Sigmoid colon (tissue), 7 donors: ENCODE data around the gene SIM2. TPM values are rescaled to one million over a fixed set of nuclear protein-coding genes. Genes with fewer than 3 reads are reported as not detected.

Experiments used
- DNase-seq: peaks from one replicate; pipeline ENCODE4 v3.0.0-alpha.2; 2019
- H3K27ac ChIP-seq, 4 donors: fragments of 200-600 bp; sonication (generic); one replicate each; pipeline ENCODE4 v1.5.1; 2016 to 2019; ENCODE audit warnings: mild to moderate bottlenecking in 1 of 4
- H3K27me3 ChIP-seq, 3 donors: fragments of 200-600 bp; sonication (generic); one replicate each; pipeline ENCODE4 v1.5.1; 2019; ENCODE audit warnings: mild to moderate bottlenecking in 1 of 3
- H3K36me3 ChIP-seq, 4 donors: fragments of 200-600 bp; sonication (generic); one replicate each; pipeline ENCODE4 v1.5.1; 2016 to 2019
- H3K4me1 ChIP-seq, 4 donors: fragments of 200-600 bp; sonication (generic); one replicate each; pipeline ENCODE4 v1.5.1; 2017 to 2019
- H3K4me3 ChIP-seq, 4 donors: fragments of 200-600 bp; sonication (generic); one replicate each; pipeline ENCODE4 v1.5.1; 2017 to 2019; ENCODE audit warnings: mild to moderate bottlenecking in 2 of 4, moderate library complexity in 1 of 4
- H3K9me3 ChIP-seq, 4 donors: fragments of 200-600 bp in 3 of 4; sonication (generic) in 3 of 4; one replicate each; pipeline versions ENCODE4 v1.5.1 to v1.6.1; 2013 to 2019
- EP300 ChIP-seq, 4 donors: sonication (generic); formaldehyde crosslinking; IDR thresholded peaks; one replicate each; pipeline ENCODE4 v1.6.1; 2017; ENCODE audit warnings: antibody characterized with exemption in 4 of 4
- POLR2A ChIP-seq, 2 donors: fragments of 450-650 bp; IDR thresholded peaks; one replicate each; pipeline ENCODE4 v1.6.1; 2016; ENCODE audit warnings: antibody characterized with exemption in 2 of 2, mild to moderate bottlenecking in 2 of 2, moderate library complexity in 2 of 2
- POLR2AphosphoS5 ChIP-seq, 4 donors: sonication (generic); formaldehyde crosslinking; IDR thresholded peaks; one replicate each; pipeline ENCODE4 v1.6.1; 2017; ENCODE audit warnings: antibody characterized with exemption in 4 of 4
- WGBS, 2 donors: extraction: QIAGEN DNeasy Blood & Tissue Kit; methylation state at CpG; one replicate each; pipeline ENCODE4 v1.1.7; 2013; 5-methylcytosine and 5-hydroxymethylcytosine counted together
- intact Hi-C: fragments of 100-400 bp; cut with DNase I; formaldehyde crosslinking; loops from one replicate; pipeline ENCODE4 v1.15.1; 2023
- polyA plus RNA-seq, 3 donors: library from polyadenylated mRNA; stranded (reverse); fragments of 200-250 nt; gene quantifications; one replicate each; pipeline ENCODE4 v1.2.3, GENCODE V29; 2013
- total RNA-seq, 4 donors: library from RNA; depleted of rRNA; stranded (reverse); fragments of >200 nt; gene quantifications; one replicate each; pipeline ENCODE4 v1.1.0, GENCODE V29; 2016
- TF ChIP-seq, protein P1 (sequence below), 4 experiments: fragments of 450-650 bp in 3 of 4; fragments of 200-600 bp in 1 of 4; IDR thresholded peaks; one replicate each; pipeline ENCODE4 v1.5.1; 2016 to 2019; ENCODE audit warnings: antibody characterized with exemption in 4 of 4, mild to moderate bottlenecking in 3 of 4, moderate library complexity in 2 of 4
- donor health status: healthy with polysubstance abuse.
- donor health status: Bipolar disorder and iron deficiency.
- donor health status: healthy.

The SIM2 gene
- total and polyA plus RNA-seq, 7 donors = 0.01 to 0.60 TPM; not detected in 5

DNA sequence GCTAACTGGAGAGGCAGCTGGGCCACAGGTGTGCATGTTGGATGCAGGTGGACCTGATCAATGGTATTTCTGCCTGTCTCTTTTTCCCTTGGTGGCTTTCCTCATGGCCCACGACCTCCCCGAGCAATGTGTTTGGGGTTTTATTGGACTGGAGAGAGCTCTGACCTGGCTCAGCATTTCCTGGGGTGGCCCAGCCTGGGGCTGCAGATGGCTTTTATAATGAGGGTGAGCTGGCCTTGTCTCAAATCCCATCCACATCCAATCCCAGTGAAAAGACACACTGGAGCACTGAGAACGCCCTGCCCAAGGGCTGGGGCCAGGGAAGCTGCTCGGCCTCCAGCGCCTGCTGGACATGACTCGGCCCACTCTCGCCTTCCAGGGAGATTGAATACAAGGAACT lies 44.1 kb downstream of the SIM2 start:
- WGBS, 2 donors = 92 to 93% methylated on average over 7 of the region's 7 CpGs
- no peak for DNase-seq
- H3K9me3 ChIP-seq = no peaks in the 10 kb centered on the region
- H3K36me3 ChIP-seq = no peaks in the 10 kb centered on the region
- no peak overlapping the region for H3K4me3 ChIP-seq
- H3K27ac ChIP-seq = no peak overlapping the region
- H3K4me1 ChIP-seq = peaks cover 0 to 8% (median 4%) of the 10 kb centered on the region in 4 donors
- TF ChIP-seq POLR2AphosphoS5 (IDR thresholded peaks at IDR 0.05) = no peak
- no peak for TF ChIP-seq POLR2A (IDR thresholded peaks at IDR 0.05)
- TF ChIP-seq, protein P1, sequence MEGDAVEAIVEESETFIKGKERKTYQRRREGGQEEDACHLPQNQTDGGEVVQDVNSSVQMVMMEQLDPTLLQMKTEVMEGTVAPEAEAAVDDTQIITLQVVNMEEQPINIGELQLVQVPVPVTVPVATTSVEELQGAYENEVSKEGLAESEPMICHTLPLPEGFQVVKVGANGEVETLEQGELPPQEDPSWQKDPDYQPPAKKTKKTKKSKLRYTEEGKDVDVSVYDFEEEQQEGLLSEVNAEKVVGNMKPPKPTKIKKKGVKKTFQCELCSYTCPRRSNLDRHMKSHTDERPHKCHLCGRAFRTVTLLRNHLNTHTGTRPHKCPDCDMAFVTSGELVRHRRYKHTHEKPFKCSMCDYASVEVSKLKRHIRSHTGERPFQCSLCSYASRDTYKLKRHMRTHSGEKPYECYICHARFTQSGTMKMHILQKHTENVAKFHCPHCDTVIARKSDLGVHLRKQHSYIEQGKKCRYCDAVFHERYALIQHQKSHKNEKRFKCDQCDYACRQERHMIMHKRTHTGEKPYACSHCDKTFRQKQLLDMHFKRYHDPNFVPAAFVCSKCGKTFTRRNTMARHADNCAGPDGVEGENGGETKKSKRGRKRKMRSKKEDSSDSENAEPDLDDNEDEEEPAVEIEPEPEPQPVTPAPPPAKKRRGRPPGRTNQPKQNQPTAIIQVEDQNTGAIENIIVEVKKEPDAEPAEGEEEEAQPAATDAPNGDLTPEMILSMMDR (IDR thresholded peaks at IDR 0.05) = no peak
- TF ChIP-seq EP300 (IDR thresholded peaks at IDR 0.05) = no peak
- intact Hi-C loops = no loop called here
- peaks cover 7 to 47% (median 10%) of the 10 kb centered on the region in 3 donors for H3K27me3 ChIP-seq

DNA sequence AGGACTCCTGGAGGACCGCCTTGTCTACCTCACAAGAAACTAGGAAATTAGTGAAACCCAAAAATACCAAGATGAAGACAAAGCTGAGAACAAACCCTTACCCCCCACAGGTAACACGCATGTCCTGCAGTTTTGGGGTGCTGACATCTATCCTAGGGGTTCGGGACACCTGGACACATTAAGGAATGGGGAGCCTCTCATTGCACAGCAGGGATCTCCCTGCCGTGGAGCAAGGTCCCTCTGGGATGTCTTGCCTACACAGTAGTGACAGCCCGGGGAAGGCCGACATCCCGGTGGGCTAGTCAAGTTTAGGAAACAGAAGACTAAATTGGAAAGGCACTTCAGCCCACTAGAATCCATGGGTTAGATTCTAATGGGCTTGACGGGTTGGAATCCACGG lies 44.5 kb downstream of the SIM2 start:
- no peak overlapping the region for H3K4me3 ChIP-seq
- peaks cover 0 to 11% (median 6%) of the 10 kb centered on the region in 4 donors for H3K4me1 ChIP-seq
- H3K36me3 ChIP-seq = no peaks in the 10 kb centered on the region
- H3K27ac ChIP-seq = no peak overlapping the region
- DNase-seq = no peak
- TF ChIP-seq EP300 (IDR thresholded peaks at IDR 0.05) (no peak), POLR2A (IDR thresholded peaks at IDR 0.05) (no peak)
- peaks cover 9 to 49% (median 14%) of the 10 kb centered on the region in 3 donors for H3K27me3 ChIP-seq
- intact Hi-C loops = no loop called here
- 93 to 94% methylated on average over 9 of the region's 9 CpGs for WGBS, 2 donors
- H3K9me3 ChIP-seq = no peaks in the 10 kb centered on the region

DNA sequence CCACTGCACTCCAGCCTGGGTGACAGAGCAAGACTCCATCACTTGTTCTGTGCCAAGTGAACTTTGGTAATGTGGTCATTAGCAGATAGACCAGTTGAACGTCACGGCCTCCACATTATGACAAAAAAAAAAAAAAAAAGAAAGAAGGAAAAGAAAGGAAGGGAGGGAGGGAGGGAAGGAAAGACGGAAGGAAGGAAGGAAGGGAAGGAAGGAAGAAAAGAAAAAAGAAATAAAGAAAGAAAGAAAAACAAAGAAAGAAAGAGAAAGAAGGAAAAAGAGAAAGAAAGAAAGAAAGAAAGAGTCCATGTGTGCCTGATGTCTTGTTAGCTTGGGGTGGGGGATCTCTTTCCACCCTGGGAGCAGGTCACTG lies 45.3 kb downstream of the SIM2 start:
- H3K27ac ChIP-seq = no peak overlapping the region
- TF ChIP-seq, protein P1 (IDR thresholded peaks at IDR 0.05) = no peak
- no peak for TF ChIP-seq POLR2AphosphoS5 (IDR thresholded peaks at IDR 0.05)
- no peak for TF ChIP-seq EP300 (IDR thresholded peaks at IDR 0.05)
- TF ChIP-seq POLR2A (IDR thresholded peaks at IDR 0.05) = no peak
- DNase-seq = no peak
- no peak overlapping the region for H3K4me3 ChIP-seq
- peaks cover 12 to 50% (median 20%) of the 10 kb centered on the region in 3 donors for H3K27me3 ChIP-seq
- H3K9me3 ChIP-seq = no peaks in the 10 kb centered on the region
- H3K36me3 ChIP-seq = no peaks in the 10 kb centered on the region
- peaks cover 0 to 11% (median 6%) of the 10 kb centered on the region in 4 donors for H3K4me1 ChIP-seq
- WGBS, 2 donors = 22 to 69% methylated on average over 3 of the region's 3 CpGs
- intact Hi-C loops = no loop called here

DNA sequence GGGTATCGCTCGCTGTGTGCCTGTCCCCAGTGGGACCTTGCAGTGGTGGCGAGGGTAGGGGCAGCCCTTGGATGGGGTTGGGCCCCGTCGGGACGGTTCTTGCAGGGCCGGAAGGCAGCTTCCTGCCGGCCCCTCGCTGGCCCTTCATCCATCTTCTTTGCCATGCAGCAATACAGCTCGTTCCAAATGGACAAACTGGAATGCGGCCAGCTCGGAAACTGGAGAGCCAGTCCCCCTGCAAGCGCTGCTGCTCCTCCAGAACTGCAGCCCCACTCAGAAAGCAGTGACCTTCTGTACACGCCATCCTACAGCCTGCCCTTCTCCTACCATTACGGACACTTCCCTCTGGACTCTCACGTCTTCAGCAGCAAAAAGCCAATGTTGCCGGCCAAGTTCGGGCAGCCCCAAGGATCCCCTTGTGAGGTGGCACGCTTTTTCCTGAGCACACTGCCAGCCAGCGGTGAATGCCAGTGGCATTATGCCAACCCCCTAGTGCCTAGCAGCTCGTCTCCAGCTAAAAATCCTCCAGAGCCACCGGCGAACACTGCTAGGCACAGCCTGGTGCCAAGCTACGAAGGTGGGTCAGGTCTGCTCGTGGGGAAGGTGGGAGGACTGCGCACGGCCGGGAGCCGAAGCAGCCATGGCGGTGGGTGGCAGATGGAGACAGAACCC lies 45.8 kb downstream of the SIM2 start:
- H3K27ac ChIP-seq = no peak overlapping the region
- DNase-seq = no peak
- 65 to 81% methylated on average over 30 of the region's 30 CpGs for WGBS, 2 donors
- TF ChIP-seq POLR2A (IDR thresholded peaks at IDR 0.05) (no peak), EP300 (IDR thresholded peaks at IDR 0.05) (no peak), POLR2AphosphoS5 (IDR thresholded peaks at IDR 0.05) (no peak)
- TF ChIP-seq, protein P1 (IDR thresholded peaks at IDR 0.05) = no peak
- H3K36me3 ChIP-seq = no peaks in the 10 kb centered on the region
- peaks cover 0 to 11% (median 7%) of the 10 kb centered on the region in 4 donors for H3K4me1 ChIP-seq
- peaks cover 12 to 50% (median 20%) of the 10 kb centered on the region in 3 donors for H3K27me3 ChIP-seq
- H3K9me3 ChIP-seq = no peaks in the 10 kb centered on the region
- intact Hi-C loops = no loop called here
- no peak overlapping the region for H3K4me3 ChIP-seq

DNA sequence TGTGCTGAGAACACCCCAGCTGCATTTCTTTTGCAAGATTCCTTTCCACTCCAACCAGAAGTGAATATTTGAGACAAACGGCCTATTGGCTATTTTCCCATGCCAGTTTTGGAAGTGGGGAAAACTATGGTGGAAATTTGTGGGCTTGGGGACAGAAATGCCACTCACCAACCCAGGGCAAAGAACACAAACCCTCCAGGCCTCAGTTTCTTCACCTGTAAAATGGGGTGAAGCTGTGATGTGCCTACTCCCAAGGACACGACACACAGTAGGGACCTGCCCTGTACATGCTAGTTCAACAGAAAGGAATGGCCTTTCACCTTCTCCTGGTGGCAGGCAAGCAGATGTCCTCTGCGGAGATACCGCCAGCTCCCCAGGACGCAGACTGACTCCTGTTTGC lies 46.5 kb downstream of the SIM2 start:
- H3K4me1 ChIP-seq = peaks cover 0 to 12% (median 10%) of the 10 kb centered on the region in 4 donors
- intact Hi-C loops = no loop called here
- no peak overlapping the region for H3K27ac ChIP-seq
- 88 to 91% methylated on average over 5 of the region's 5 CpGs for WGBS, 2 donors
- H3K36me3 ChIP-seq = no peaks in the 10 kb centered on the region
- no peak overlapping the region for H3K4me3 ChIP-seq
- H3K9me3 ChIP-seq = no peaks in the 10 kb centered on the region
- no peak for DNase-seq
- TF ChIP-seq, protein P1 (IDR thresholded peaks at IDR 0.05) = no peak
- TF ChIP-seq POLR2A (IDR thresholded peaks at IDR 0.05) (no peak), EP300 (IDR thresholded peaks at IDR 0.05) (no peak), POLR2AphosphoS5 (IDR thresholded peaks at IDR 0.05) (no peak)
- H3K27me3 ChIP-seq = peaks cover 12 to 50% (median 20%) of the 10 kb centered on the region in 3 donors
